Spleen (tissue), 11 donors: ENCODE measurements around the gene EEF1AKMT3. TPM values are rescaled to one million over a fixed set of nuclear protein-coding genes. Genes with fewer than 3 reads are reported as not detected.

Source experiments
- DNase-seq: peaks from one replicate; pipeline ENCODE4 v3.0.0-alpha.2; 2020
- H3K27ac ChIP-seq, 8 donors: fragments of 200-600 bp; sonication (generic) in 7 of 8; 1 replicate in 4 of 8; 2 replicates in 4 of 8; pipeline versions ENCODE4 v1.5.0 to v1.8.0; 2016 to 2021; ENCODE audit warnings: inconsistent platforms in 4 of 8, mild to moderate bottlenecking in 4 of 8, moderate library complexity in 1 of 8
- H3K27me3 ChIP-seq, 7 donors: fragments of 200-600 bp; sonication (generic) in 6 of 7; replicated peaks in 1 of 7; 1 replicate in 4 of 7; 2 replicates in 3 of 7; pipeline versions ENCODE4 v1.5.0 to v1.8.0; 2016 to 2021; ENCODE audit warnings: inconsistent platforms in 3 of 7, mild to moderate bottlenecking in 1 of 7
- H3K36me3 ChIP-seq, 6 donors: fragments of 200-600 bp; sonication (generic) in 5 of 6; 1 replicate in 4 of 6; 2 replicates in 2 of 6; pipeline versions ENCODE4 v1.5.0 to v1.8.0; 2016 to 2021; ENCODE audit warnings: inconsistent platforms in 2 of 6
- H3K4me1 ChIP-seq, 6 donors: fragments of 200-600 bp; sonication (generic) in 5 of 6; 1 replicate in 3 of 6; 2 replicates in 3 of 6; pipeline versions ENCODE4 v1.5.0 to v1.8.0; 2016 to 2021; ENCODE audit warnings: inconsistent platforms in 3 of 6
- H3K4me3 ChIP-seq, 8 donors: fragments of 200-600 bp; sonication (generic) in 7 of 8; 1 replicate in 4 of 8; 2 replicates in 4 of 8; pipeline versions ENCODE4 v1.5.0 to v1.8.0; 2016 to 2021; ENCODE audit warnings: inconsistent platforms in 4 of 8, mild to moderate bottlenecking in 4 of 8, moderate library complexity in 2 of 8
- H3K9me3 ChIP-seq, 8 donors: fragments of 200-600 bp; sonication (generic) in 7 of 8; 1 replicate in 4 of 8; 2 replicates in 4 of 8; pipeline versions ENCODE4 v1.5.0 to v1.8.0; 2016 to 2021; ENCODE audit warnings: inconsistent platforms in 4 of 8
- POLR2A ChIP-seq, 3 donors: fragments of 450-650 bp; IDR thresholded peaks; one replicate each; pipeline ENCODE4 v1.5.1; 2017; ENCODE audit warnings: antibody characterized with exemption in 3 of 3, mild to moderate bottlenecking in 1 of 3
- POLR2AphosphoS5 ChIP-seq, 3 donors: sonication (generic); formaldehyde crosslinking; IDR thresholded peaks; one replicate each; pipeline ENCODE4 v1.5.1; 2017; ENCODE audit warnings: antibody characterized with exemption in 3 of 3
- WGBS, 5 donors: extraction: QIAGEN DNeasy Blood & Tissue Kit in 3 of 5; methylation state at CpG; one replicate each; pipeline versions ENCODE4 v1.1.5 to v1.1.7; 2013 to 2018; 5-methylcytosine and 5-hydroxymethylcytosine counted together
- intact Hi-C: fragments of 100-400 bp; cut with DNase I; formaldehyde crosslinking; loops from one replicate; pipeline ENCODE4 v1.15.0; 2023; ENCODE audit warnings: low total_unique reads
- polyA plus RNA-seq, 3 donors: library from polyadenylated mRNA; stranded (reverse); fragments of 200-250 nt; gene quantifications; one replicate each; pipeline ENCODE4 v1.2.1, GENCODE V29; 2013
- total RNA-seq, 7 donors: library from RNA; depleted of rRNA in 3 of 7; stranded (reverse); fragments of >200 nt in 3 of 7; fragmentation: NEBNext Ultra II Directional in 4 of 7; extraction: Animal tissue kit (Norgen Biotek cat#: 25700) in 4 of 7; gene quantifications; one replicate each; pipeline versions ENCODE4 v1.1.0 to v1.2.1, GENCODE V29; 2016 to 2021
- TF ChIP-seq, protein P1 (sequence below), 11 experiments: fragments of 200-600 bp in 7 of 11; fragments of 450-650 bp in 4 of 11; sonication (generic) in 4 of 11; IDR thresholded peaks in 8 of 11; conservative IDR thresholded peaks in 3 of 11; 1 replicate in 7 of 11; 2 replicates in 4 of 11; pipeline versions ENCODE4 v1.4.0 to v1.8.0; 2016 to 2021; ENCODE audit warnings: antibody characterized with exemption in 11 of 11, inconsistent platforms in 4 of 11, mild to moderate bottlenecking in 1 of 11
- donor health status: healthy with polysubstance abuse.
- donor health status: DM: no; HTN: no; CAD: no; lungs with moderate emphysema.
- donor health status: DM: no; HTN: no; CAD: no.
- donor health status: Bipolar disorder and iron deficiency.
- donor health status: healthy.
- donor health status: DM: no; HTN: no; CAD: no.
- donor health status: DM: yes; HTN: yes; CAD: no.

The EEF1AKMT3 gene
- total and polyA plus RNA-seq, 10 donors = 1.2 to 9.5 (median 4.4) TPM

DNA sequence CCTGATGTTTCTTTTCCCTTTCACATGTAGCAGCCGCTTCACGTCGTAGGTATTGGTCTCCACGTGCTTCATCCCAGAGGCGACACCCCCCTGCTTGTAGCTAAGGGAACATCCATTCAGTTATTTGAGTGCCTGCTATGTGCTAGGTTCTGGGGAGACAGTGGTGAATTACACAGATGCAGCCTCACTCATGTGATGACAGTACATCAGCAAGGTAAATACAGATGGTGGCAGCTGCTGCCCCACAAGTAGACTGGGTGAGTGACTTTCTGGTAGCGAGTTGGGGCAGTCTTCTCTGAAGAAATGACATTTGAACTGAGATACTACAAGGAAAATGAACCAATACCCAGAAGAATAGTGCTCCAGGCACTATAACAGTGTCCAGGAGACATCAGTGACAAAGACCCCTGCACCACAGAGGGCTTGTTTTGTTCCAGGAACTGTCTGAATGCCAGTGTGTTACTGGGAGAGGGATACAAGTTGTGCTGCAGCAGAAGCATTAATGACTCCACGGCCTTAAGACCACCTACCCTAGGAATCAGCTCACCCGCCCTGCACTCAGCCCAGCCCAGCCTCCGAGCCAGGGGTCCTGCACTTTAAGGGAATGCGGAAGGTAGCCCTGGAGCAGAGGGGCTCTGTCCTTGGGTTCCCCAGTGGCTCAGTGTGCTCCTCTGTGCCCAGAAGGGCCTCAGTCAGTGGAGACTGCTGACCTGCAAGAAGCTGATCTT is 38.8 kb downstream of the EEF1AKMT3 start:
- H3K36me3 ChIP-seq = peaks cover 0 to 70% (median 40%) of the 10 kb centered on the region in 6 donors

GRCh38 chr12:57813111-57813970 is 40.9 kb downstream of the EEF1AKMT3 start:
- peak; percentile 39 for DNase-seq

More for the DNA sequence above, 38.8 kb downstream of the EEF1AKMT3 start:
- DNase-seq = peak; percentile 47
- intact Hi-C loops = no loop called here
- Histone ChIP-seq H3K27me3 (no peaks in the 10 kb centered on the region), H3K9me3 (no peaks in the 10 kb centered on the region), H3K4me1 (peaks cover 0 to 23% (median 6%) of the 10 kb centered on the region in 6 donors), H3K27ac (no peak overlapping the region), H3K4me3 (no peak overlapping the region)
- 87 to 96% (median 93%) methylated on average over 7 to 10 of the region's 10 CpGs for WGBS, 5 donors
- TF ChIP-seq, protein P1, sequence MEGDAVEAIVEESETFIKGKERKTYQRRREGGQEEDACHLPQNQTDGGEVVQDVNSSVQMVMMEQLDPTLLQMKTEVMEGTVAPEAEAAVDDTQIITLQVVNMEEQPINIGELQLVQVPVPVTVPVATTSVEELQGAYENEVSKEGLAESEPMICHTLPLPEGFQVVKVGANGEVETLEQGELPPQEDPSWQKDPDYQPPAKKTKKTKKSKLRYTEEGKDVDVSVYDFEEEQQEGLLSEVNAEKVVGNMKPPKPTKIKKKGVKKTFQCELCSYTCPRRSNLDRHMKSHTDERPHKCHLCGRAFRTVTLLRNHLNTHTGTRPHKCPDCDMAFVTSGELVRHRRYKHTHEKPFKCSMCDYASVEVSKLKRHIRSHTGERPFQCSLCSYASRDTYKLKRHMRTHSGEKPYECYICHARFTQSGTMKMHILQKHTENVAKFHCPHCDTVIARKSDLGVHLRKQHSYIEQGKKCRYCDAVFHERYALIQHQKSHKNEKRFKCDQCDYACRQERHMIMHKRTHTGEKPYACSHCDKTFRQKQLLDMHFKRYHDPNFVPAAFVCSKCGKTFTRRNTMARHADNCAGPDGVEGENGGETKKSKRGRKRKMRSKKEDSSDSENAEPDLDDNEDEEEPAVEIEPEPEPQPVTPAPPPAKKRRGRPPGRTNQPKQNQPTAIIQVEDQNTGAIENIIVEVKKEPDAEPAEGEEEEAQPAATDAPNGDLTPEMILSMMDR (IDR thresholded peaks at IDR 0.05 in 8 of 11, conservative IDR thresholded peaks at IDR 0.05 in 3 of 11) = no peak
- TF ChIP-seq POLR2AphosphoS5 (IDR thresholded peaks at IDR 0.05) (no peak), POLR2A (IDR thresholded peaks at IDR 0.05) (no peak)

GRCh38 chr12:57813971-57814772 is 41.8 kb downstream of the EEF1AKMT3 start:
- no peaks in the 10 kb centered on the region for H3K27me3 ChIP-seq
- H3K4me3 ChIP-seq = no peak overlapping the region
- TF ChIP-seq, protein P1 (IDR thresholded peaks at IDR 0.05 in 8 of 11, conservative IDR thresholded peaks at IDR 0.05 in 3 of 11) = no peak
- TF ChIP-seq POLR2AphosphoS5 (IDR thresholded peaks at IDR 0.05) = peak in 2 of 3 donors; percentile 23 to 47
- H3K27ac ChIP-seq = peak overlapping the region in 1 of 8 donors; percentile 3
- intact Hi-C loops = no loop called here
- H3K4me1 ChIP-seq = peaks cover 0 to 39% (median 15%) of the 10 kb centered on the region in 6 donors
- peaks cover 0 to 50% (median 19%) of the 10 kb centered on the region in 6 donors for H3K36me3 ChIP-seq
- 69 to 87% (median 77%) methylated on average over 14 to 17 of the region's 17 CpGs for WGBS, 5 donors
- H3K9me3 ChIP-seq = no peaks in the 10 kb centered on the region
- peak; percentile 48 for DNase-seq

More at GRCh38 chr12:57813111-57813970, 40.9 kb downstream of the EEF1AKMT3 start:
- Histone ChIP-seq H3K27me3 (no peaks in the 10 kb centered on the region), H3K9me3 (no peaks in the 10 kb centered on the region), H3K4me3 (no peak overlapping the region), H3K27ac (no peak overlapping the region), H3K36me3 (peaks cover 0 to 50% (median 23%) of the 10 kb centered on the region in 6 donors), H3K4me1 (peaks cover 0 to 39% (median 14%) of the 10 kb centered on the region in 6 donors)
- WGBS, 5 donors = 82 to 94% (median 88%) methylated on average over 14 of the region's 14 CpGs
- intact Hi-C loops = no loop called here
- TF ChIP-seq, protein P1 (IDR thresholded peaks at IDR 0.05 in 8 of 11, conservative IDR thresholded peaks at IDR 0.05 in 3 of 11) = no peak
- TF ChIP-seq POLR2AphosphoS5 (IDR thresholded peaks at IDR 0.05) (no peak), POLR2A (IDR thresholded peaks at IDR 0.05) (no peak)
